HG02610 (cell line): ENCODE data around the gene TMEM154.

Experiments
- ATAC-seq: cut with Tn5 transposase; IDR thresholded peaks from one replicate; pipeline ENCODE4 v1.9.1; 2021; ENCODE audit warnings: mild to moderate bottlenecking, moderate library complexity; ENCODE audit not compliant: unreplicated experiment

Gene TMEM154

GRCh38 chr4:152696764-152697261, 17.0 kb upstream of the TMEM154 start:
- peak; percentile 98 for ATAC-seq

GRCh38 chr4:152693871-152694270, 14.1 kb upstream of the TMEM154 start:
- no peak for ATAC-seq

- ATAC-seq = no peak
Measured at GRCh38 chr4:152691761-152692160, 12.0 kb upstream of the TMEM154 start.

GRCh38 chr4:152690706-152691651, 11.2 kb upstream of the TMEM154 start:
- no peak for ATAC-seq

- ATAC-seq = no peak
Measured at GRCh38 chr4:152689615-152690501, 10.1 kb upstream of the TMEM154 start.

- ATAC-seq = no peak
Measured at GRCh38 chr4:152687974-152688599, 8.3 kb upstream of the TMEM154 start.

GRCh38 chr4:152686452-152687013, 6.7 kb upstream of the TMEM154 start:
- ATAC-seq = no peak

- ATAC-seq = no peak
Measured at GRCh38 chr4:152684587-152684986, 4.8 kb upstream of the TMEM154 start.

- peak; percentile 62 for ATAC-seq
Measured at GRCh38 chr4:152684007-152684406, 4.2 kb upstream of the TMEM154 start.

- ATAC-seq = no peak
Measured at GRCh38 chr4:152682143-152682941, 2.5 kb upstream of the TMEM154 start.

GRCh38 chr4:152680988-152681603, 1.3 kb upstream of the TMEM154 start:
- ATAC-seq = peak; percentile 29

GRCh38 chr4:152678841-152679240, 956 bp downstream of the TMEM154 start:
- ATAC-seq = no peak

- ATAC-seq = no peak
Measured at GRCh38 chr4:152677117-152677516, 2.7 kb downstream of the TMEM154 start.

- peak; percentile 44 for ATAC-seq
Measured at GRCh38 chr4:152676052-152676854, 3.5 kb downstream of the TMEM154 start.

GRCh38 chr4:152674359-152674758, 5.4 kb downstream of the TMEM154 start:
- no peak for ATAC-seq

GRCh38 chr4:152673489-152673888, 6.3 kb downstream of the TMEM154 start:
- no peak for ATAC-seq

- ATAC-seq = no peak
Measured at GRCh38 chr4:152672206-152673092, 7.3 kb downstream of the TMEM154 start.
